SJCRH30 (cell line): Measurements from ENCODE around the gene EFCAB6. TPM values are rescaled to one million over a fixed set of nuclear protein-coding genes. Genes with fewer than 3 reads are reported as not detected.

Experiments used
- DNase-seq, 2 experiments: peaks; one replicate each; pipeline ENCODE4 v3.0.0-alpha.2; 2015 to 2020
- H3K27ac ChIP-seq: fragments of 250-450 bp; sonication (Bioruptor Pico); 2 replicates; pipeline ENCODE4 v1.5.1; 2020; ENCODE audit warnings: mild to moderate bottlenecking, moderate library complexity
- H3K27me3 ChIP-seq: fragments of 250-450 bp; sonication (Bioruptor Pico); 2 replicates; pipeline ENCODE4 v1.5.1; 2020; ENCODE audit warnings: mild to moderate bottlenecking, moderate library complexity
- H3K36me3 ChIP-seq: fragments of 250-450 bp; sonication (Bioruptor Pico); 2 replicates; pipeline ENCODE4 v1.5.1; 2020; ENCODE audit warnings: mild to moderate bottlenecking, moderate library complexity
- H3K4me1 ChIP-seq: fragments of 250-450 bp; sonication (Bioruptor Pico); 2 replicates; pipeline ENCODE4 v1.5.1; 2020; ENCODE audit warnings: mild to moderate bottlenecking, moderate library complexity
- H3K4me3 ChIP-seq: fragments of 250-450 bp; sonication (Bioruptor Pico); 2 replicates; pipeline ENCODE4 v1.5.1; 2020; ENCODE audit warnings: mild to moderate bottlenecking, moderate library complexity
- H3K9me3 ChIP-seq: fragments of 250-450 bp; sonication (Bioruptor Pico); replicated peaks from 2 replicates; pipeline ENCODE4 v1.5.1; 2020; ENCODE audit warnings: mild to moderate bottlenecking, moderate library complexity
- total RNA-seq: library from RNA; depleted of rRNA; stranded (reverse); fragments of >200 nt; shearing (Covaris generic); gene quantifications from 2 replicates; pipeline ENCODE4 v1.2.3, GENCODE V29; 2014

Gene EFCAB6
- total RNA-seq, 1 experiment from 2014 or later, result not detected

- H3K36me3 ChIP-seq, result no peaks in the 10 kb centered on the region
- no peak overlapping the region for H3K27ac ChIP-seq
- H3K4me1 ChIP-seq, result no peaks in the 10 kb centered on the region
- peaks cover 14% of the 10 kb centered on the region for H3K27me3 ChIP-seq
- no peak for DNase-seq
- H3K9me3 ChIP-seq, result no peaks in the 10 kb centered on the region
- no peak overlapping the region for H3K4me3 ChIP-seq
These were observed 16.0 kb upstream of the EFCAB6 start for GRCh38 chr22:43827926-43828724.

- H3K36me3 ChIP-seq, result no peaks in the 10 kb centered on the region
- H3K4me1 ChIP-seq, result no peaks in the 10 kb centered on the region
- peaks cover 16% of the 10 kb centered on the region for H3K27me3 ChIP-seq
- no peak overlapping the region for H3K27ac ChIP-seq
- no peaks in the 10 kb centered on the region for H3K9me3 ChIP-seq
- no peak for DNase-seq
- H3K4me3 ChIP-seq, result no peak overlapping the region
These were observed 15.1 kb upstream of the EFCAB6 start for GRCh38 chr22:43827003-43827735.

GRCh38 chr22:43826142-43827002 is 14.3 kb upstream of the EFCAB6 start:
- Histone ChIP-seq H3K9me3 (no peaks in the 10 kb centered on the region), H3K4me1 (no peaks in the 10 kb centered on the region), H3K4me3 (no peak overlapping the region), H3K36me3 (no peaks in the 10 kb centered on the region), H3K27me3 (peaks cover 19% of the 10 kb centered on the region), H3K27ac (no peak overlapping the region)
- no peak for DNase-seq

GRCh38 chr22:43825651-43826050 is 13.5 kb upstream of the EFCAB6 start:
- H3K36me3 ChIP-seq, result no peaks in the 10 kb centered on the region
- H3K9me3 ChIP-seq, result no peaks in the 10 kb centered on the region
- DNase-seq, result no peak
- no peak overlapping the region for H3K27ac ChIP-seq
- H3K4me1 ChIP-seq, result no peaks in the 10 kb centered on the region
- peaks cover 19% of the 10 kb centered on the region for H3K27me3 ChIP-seq
- H3K4me3 ChIP-seq, result no peak overlapping the region

GRCh38 chr22:43824724-43825420 is 12.8 kb upstream of the EFCAB6 start:
- Histone ChIP-seq H3K36me3 (no peaks in the 10 kb centered on the region), H3K4me3 (no peak overlapping the region), H3K27ac (no peak overlapping the region), H3K27me3 (peaks cover 24% of the 10 kb centered on the region), H3K4me1 (no peaks in the 10 kb centered on the region), H3K9me3 (no peaks in the 10 kb centered on the region)
- DNase-seq, result no peak

GRCh38 chr22:43823911-43824665 is 12.0 kb upstream of the EFCAB6 start:
- DNase-seq, result no peak
- Histone ChIP-seq H3K9me3 (no peaks in the 10 kb centered on the region), H3K4me1 (no peaks in the 10 kb centered on the region), H3K27me3 (peaks cover 26% of the 10 kb centered on the region), H3K27ac (no peak overlapping the region), H3K36me3 (no peaks in the 10 kb centered on the region), H3K4me3 (no peak overlapping the region)

GRCh38 chr22:43823353-43823908 is 11.3 kb upstream of the EFCAB6 start:
- H3K4me1 ChIP-seq, result no peaks in the 10 kb centered on the region
- H3K27me3 ChIP-seq, result peaks cover 26% of the 10 kb centered on the region
- H3K36me3 ChIP-seq, result no peaks in the 10 kb centered on the region
- no peak for DNase-seq
- no peaks in the 10 kb centered on the region for H3K9me3 ChIP-seq
- H3K4me3 ChIP-seq, result no peak overlapping the region
- no peak overlapping the region for H3K27ac ChIP-seq

GRCh38 chr22:43821606-43822425 is 9.7 kb upstream of the EFCAB6 start:
- DNase-seq, result no peak
- Histone ChIP-seq H3K4me1 (no peaks in the 10 kb centered on the region), H3K27me3 (peaks cover 26% of the 10 kb centered on the region), H3K27ac (no peak overlapping the region), H3K36me3 (no peaks in the 10 kb centered on the region), H3K4me3 (no peak overlapping the region), H3K9me3 (no peaks in the 10 kb centered on the region)

GRCh38 chr22:43820651-43821305 is 8.7 kb upstream of the EFCAB6 start:
- H3K9me3 ChIP-seq, result no peaks in the 10 kb centered on the region
- DNase-seq, result no peak
- H3K27me3 ChIP-seq, result peaks cover 25% of the 10 kb centered on the region
- no peaks in the 10 kb centered on the region for H3K4me1 ChIP-seq
- H3K4me3 ChIP-seq, result no peak overlapping the region
- no peaks in the 10 kb centered on the region for H3K36me3 ChIP-seq
- no peak overlapping the region for H3K27ac ChIP-seq

GRCh38 chr22:43819931-43820640 is 8.0 kb upstream of the EFCAB6 start:
- no peaks in the 10 kb centered on the region for H3K36me3 ChIP-seq
- H3K27me3 ChIP-seq, result peaks cover 23% of the 10 kb centered on the region
- no peak for DNase-seq
- no peaks in the 10 kb centered on the region for H3K4me1 ChIP-seq
- H3K27ac ChIP-seq, result no peak overlapping the region
- no peak overlapping the region for H3K4me3 ChIP-seq
- H3K9me3 ChIP-seq, result no peaks in the 10 kb centered on the region

- Histone ChIP-seq H3K9me3 (no peaks in the 10 kb centered on the region), H3K36me3 (no peaks in the 10 kb centered on the region), H3K27me3 (peaks cover 23% of the 10 kb centered on the region), H3K4me3 (no peak overlapping the region), H3K4me1 (no peaks in the 10 kb centered on the region), H3K27ac (no peak overlapping the region)
- DNase-seq, result no peak
These were observed 7.4 kb upstream of the EFCAB6 start for GRCh38 chr22:43819421-43819921.

- no peaks in the 10 kb centered on the region for H3K9me3 ChIP-seq
- peaks cover 23% of the 10 kb centered on the region for H3K27me3 ChIP-seq
- no peak overlapping the region for H3K4me3 ChIP-seq
- H3K36me3 ChIP-seq, result no peaks in the 10 kb centered on the region
- H3K27ac ChIP-seq, result no peak overlapping the region
- no peaks in the 10 kb centered on the region for H3K4me1 ChIP-seq
- DNase-seq, result no peak
These were observed 6.9 kb upstream of the EFCAB6 start for GRCh38 chr22:43818981-43819380.
